Activated naive CD8-positive, alpha-beta T cell treated with anti-CD3 and anti-CD28 coated beads, Interleukin-2, amount 50 U/mL, for 16 hours (primary cell): ENCODE results near the gene RSKR.
"Not testable (repeated sequence)": the region's sequence is repeated elsewhere in the genome, so short reads cannot be mapped to it uniquely, and the experiment has no call there.

Source experiments
- DNase-seq: peaks from one replicate; pipeline ENCODE4 v3.0.0-alpha.2; 2020; ENCODE audit warnings: low read depth, low spot score

Gene RSKR, protein sequence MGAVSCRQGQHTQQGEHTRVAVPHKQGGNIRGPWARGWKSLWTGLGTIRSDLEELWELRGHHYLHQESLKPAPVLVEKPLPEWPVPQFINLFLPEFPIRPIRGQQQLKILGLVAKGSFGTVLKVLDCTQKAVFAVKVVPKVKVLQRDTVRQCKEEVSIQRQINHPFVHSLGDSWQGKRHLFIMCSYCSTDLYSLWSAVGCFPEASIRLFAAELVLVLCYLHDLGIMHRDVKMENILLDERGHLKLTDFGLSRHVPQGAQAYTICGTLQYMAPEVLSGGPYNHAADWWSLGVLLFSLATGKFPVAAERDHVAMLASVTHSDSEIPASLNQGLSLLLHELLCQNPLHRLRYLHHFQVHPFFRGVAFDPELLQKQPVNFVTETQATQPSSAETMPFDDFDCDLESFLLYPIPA

GRCh38 chr17:28613931-28614381, at the start of gene RSKR:
Gene RSKR (minus strand): TSS chr17:28614185. CDS start chr17:28614161, 24 bp downstream.
- DNase-seq, result no peak

GRCh38 chr17:28663723-28664122, 49.7 kb upstream of the RSKR start:
- no peak for DNase-seq

GRCh38 chr17:28662527-28662829, 48.5 kb upstream of the RSKR start:
- DNase-seq, result no peak

- DNase-seq, result peak; percentile 94
Observed at GRCh38 chr17:28661635-28662526, 47.9 kb upstream of the RSKR start, which contains the start of the genes SDF2 and SUPT6H. Gene SDF2 (minus strand): TSS chr17:28661906. CDS start chr17:28661876, 30 bp downstream. Gene SUPT6H (plus strand): TSS chr17:28662205. CDS start chr17:28673402, 11,197 bp downstream.

DNA sequence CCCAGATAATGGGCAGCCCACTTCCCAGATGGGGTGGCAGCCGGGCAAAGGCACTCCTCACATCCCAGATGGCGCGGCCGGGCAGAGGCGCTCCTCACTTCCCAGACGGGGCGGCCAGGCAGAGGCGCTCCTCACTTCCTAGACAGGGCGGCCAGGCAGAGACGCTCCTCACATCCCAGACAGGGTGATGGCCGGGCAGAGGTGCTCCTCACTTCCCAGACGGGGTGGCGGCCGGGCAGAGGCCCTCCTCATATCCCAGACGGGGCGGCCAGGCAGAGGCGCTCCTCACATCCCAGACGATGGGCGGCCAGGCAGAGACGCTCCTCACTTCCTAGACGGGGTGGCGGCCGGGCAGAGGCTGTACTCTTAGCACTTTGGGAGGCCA, 45.5 kb upstream of the RSKR start:
- DNase-seq, result not testable (repeated sequence)

DNA sequence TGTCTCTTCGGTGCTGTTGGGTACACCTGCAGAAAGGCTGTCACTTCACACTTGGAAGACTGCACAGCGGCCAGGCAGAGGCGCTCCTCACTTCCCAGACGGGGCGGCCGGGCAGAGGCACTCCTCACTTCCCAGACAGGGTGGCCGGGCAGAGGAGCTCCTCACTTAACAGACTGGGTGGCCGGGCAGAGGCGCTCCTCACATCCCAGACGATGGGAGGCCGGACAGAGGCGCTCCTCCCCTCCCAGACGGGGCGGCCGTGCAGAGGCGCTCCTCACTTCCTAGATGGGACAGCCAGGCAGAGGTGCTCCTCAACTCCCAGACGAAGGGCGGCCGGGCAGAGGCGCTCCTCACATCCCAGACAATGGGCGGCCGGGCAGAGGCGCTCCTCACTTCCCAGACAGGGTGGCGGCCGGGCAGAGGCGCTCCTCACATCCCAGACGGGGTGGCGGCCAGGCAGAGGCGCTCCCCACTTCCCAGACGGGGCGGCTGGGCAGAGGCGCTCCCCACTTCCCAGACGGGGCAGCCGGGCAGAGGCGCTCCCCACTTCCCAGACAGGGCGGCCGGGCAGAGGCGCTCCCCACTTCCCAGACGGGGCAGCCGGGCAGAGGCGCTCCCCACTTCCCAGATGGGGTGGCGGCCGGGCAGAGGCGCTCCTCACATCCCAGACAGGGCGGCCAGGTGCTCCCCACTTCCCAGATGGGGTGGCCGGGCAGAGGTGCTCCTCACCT, 44.9 kb upstream of the RSKR start:
- DNase-seq, result not testable (repeated sequence)

- DNase-seq, result not testable (repeated sequence)
Observed at GRCh38 chr17:28658342-28658741, 44.4 kb upstream of the RSKR start.

GRCh38 chr17:28657756-28658155, 43.8 kb upstream of the RSKR start:
- DNase-seq, result no peak

GRCh38 chr17:28655160-28655559, 41.2 kb upstream of the RSKR start:
- no peak for DNase-seq

DNA sequence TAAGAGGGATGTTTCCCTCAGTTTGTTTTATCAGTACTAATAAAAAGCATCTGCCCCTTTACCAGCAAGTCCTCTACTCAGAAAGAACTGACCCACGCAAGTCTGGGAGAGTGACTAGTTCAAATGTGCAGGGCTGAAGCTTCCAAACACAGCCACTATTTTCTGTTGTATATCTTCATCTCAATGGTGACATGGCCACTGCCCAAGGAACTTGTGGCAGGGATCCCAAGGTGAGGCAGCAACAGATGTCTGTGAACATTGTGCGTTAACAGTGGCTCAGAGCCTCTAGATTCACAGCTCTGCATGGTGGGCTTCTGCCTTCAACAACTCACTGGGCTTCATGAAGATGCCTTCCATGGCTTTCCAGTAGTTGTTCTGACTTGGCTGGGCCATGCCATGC, 34.7 kb upstream of the RSKR start:
- DNase-seq, result no peak

DNA sequence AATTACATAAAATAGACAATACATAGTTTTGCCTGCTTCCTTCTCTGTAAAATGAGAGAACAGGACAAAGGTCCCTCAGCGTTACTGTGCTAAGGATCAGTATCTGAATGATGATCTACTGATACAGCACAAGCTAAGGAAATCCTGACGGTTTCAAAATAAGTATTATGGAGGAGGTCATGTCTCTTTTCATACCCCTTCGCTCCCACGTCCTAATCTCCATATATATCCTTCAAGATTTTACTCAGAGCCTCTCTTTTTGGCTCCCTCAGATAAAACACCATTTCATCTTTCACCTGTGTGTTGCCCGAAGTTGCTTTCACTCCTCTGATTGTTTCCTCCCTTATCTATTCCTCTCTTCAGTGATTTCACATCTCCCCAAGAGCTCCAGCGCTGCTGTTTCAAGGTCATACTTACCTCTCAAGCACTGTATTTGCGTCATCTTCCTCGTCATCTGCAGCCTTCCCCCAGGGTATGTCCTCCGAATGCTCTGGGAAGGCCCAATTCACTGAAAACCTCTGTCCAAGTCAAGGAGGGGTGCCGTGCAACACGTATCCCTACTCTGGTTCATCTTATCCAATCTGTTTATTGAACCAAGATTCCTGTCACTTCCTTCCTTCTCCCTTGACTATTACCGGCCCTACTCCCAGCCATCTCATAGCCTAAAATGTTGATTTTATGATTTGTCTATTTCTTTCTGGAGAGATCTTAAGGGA, 32.2 kb upstream of the RSKR start:
- no peak for DNase-seq

DNA sequence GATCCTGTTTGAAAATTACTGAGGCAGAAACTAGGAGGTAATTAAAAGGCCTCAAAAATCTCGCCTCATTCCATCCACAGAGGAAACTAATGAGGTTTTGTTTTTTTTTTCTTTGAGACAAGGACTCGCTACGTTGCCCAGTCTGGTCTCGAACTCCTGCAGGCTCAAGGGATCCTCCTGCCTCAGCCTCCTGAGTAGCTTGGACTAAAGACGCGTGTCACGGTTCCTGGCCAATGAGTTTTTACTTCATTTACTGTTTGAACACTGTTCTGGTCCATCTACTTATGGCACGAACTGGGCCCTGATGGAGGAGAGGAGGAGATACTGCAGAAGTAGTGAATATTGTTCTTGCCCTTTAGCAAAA, 31.6 kb upstream of the RSKR start:
- DNase-seq, result no peak

GRCh38 chr17:28644787-28645575, 31.0 kb upstream of the RSKR start, which contains the start of gene BLTP2:
Gene BLTP2 (minus strand): TSS chr17:28645158. CDS start chr17:28645056, 102 bp downstream.
- DNase-seq, result peak; percentile 88

DNA sequence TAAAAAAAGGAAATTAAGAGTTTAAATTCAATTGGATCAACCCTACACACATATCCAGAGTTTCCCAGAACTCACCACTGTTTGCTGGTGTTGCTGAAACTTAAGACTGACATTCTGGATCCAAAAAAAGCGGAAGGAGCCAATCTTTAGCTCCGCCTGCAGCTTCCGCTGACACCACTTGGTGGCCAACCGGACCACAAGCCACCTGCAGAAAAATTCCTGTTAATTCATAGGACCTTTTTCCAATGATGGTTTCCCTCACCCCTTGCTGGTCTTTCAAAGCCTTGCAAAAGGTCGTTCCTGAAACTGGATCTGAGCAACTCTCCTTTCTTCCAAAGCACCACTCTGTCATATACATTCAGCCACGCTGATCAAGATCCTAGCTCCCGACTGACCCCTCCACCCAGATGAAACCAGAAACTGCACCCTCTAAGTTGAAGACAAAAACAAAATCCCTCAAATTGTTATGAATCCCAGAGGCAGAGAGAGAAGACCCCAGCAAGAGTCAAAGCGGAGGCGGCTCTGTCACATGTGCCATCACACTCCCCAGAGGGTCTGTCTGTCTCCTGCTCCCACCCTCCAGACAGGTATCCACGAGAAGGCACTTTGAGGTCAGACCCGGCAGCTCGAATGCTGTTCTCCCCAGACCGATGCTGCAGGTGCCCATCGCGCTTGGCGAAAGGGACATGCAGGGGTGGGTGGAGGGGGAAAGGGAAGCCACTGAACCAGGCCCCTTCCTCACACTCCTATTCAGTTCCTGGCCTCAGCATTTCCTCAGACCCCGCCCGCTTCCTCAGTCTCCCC, 30.2 kb upstream of the RSKR start:
- no peak for DNase-seq

DNA sequence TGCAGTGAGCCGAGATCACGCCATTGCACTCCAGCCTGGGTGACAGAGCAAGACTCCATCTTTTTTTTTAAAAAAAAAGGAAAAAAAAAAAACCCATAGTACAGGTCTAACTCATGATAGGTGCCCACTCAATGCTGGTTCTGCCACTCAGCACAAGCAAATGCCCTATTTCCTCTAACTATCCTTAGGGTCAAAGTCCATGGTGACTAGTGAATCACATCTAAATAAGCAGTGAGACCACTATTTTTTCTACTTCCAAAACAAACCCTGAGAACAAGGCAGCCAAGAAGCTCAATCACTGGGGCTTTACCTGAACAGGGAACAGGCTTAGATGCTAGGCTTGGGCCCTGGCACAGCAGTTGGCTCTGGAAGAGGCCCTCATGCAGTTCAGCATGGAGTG, 27.6 kb upstream of the RSKR start:
- DNase-seq, result no peak

DNA sequence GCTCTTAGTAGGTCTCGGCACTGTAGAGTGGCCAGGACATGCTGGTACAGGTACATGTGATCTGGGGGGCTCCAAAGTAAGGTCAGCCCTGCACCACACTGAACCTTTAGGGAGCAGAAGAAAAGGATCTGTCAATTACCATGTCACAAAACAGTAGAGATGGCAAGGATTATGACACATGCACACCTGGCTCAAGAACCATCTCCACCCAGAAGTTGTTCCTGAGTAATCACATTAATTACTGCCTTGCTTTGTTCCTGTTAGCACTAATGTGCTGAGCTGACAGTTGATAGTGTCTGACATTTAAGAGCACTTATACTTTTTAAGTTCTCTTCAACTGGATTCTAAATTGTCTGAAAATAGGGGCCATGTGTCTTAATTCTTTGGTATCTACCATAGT, 21.5 kb upstream of the RSKR start:
- DNase-seq, result no peak

DNA sequence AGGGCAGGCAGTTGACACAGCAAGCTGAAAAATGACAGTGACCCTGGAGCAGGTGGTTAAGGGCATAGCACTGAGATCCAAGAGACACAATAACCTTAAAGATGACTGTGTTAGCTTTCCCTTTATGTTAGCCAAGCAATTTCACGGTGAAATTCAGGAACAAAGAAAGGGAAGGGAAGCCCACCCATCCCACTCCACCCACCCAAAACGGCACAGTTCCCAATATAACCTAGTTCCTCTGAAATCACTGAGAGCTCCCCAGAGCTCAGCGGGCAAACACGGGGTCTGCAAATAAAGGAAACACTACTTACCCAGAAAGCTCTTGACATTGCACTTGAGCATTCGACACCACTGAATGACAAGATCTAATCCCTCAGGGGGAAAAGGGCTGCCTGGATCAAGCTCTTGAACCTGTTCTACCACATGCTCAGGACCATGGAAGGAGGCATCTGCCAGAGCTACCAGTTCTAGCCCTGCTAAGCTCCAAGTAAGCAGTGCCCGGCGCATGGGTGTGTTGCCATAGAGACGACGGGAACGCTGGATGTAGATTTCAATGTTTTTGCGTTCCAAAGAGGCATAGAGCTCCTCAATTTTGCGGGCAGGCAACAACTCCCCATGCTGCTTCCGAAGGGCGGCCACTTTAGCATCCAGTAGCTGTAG, 20.4 kb upstream of the RSKR start:
- no peak for DNase-seq

- no peak for DNase-seq
Observed at GRCh38 chr17:28626818-28627217, 12.8 kb upstream of the RSKR start.

- DNase-seq, result no peak
Observed at GRCh38 chr17:28624148-28624547, 10.2 kb upstream of the RSKR start.
